GM12891 (cell line): ENCODE measurements around the gene GABBR2.

Source experiments
- PAX5 ChIP-seq: IDR thresholded peaks from 2 replicates; pipeline ENCODE4 v1.6.1; 2011; ENCODE audit warnings: low read length, moderate library complexity, mild to moderate bottlenecking; ENCODE audit not compliant: insufficient read depth, severe bottlenecking
- POLR2A ChIP-seq: IDR thresholded peaks from 2 replicates; pipeline ENCODE4 v1.6.1; 2011; ENCODE audit warnings: low read depth, low read length, control low read depth
- POLR2AphosphoS5 ChIP-seq: IDR thresholded peaks from 2 replicates; pipeline ENCODE4 v1.6.1; 2011; ENCODE audit warnings: low read depth, low read length, control low read depth
- TAF1 ChIP-seq: IDR thresholded peaks from 2 replicates; pipeline ENCODE4 v1.6.1; 2011; ENCODE audit warnings: low read depth, low read length, control low read depth

DNA sequence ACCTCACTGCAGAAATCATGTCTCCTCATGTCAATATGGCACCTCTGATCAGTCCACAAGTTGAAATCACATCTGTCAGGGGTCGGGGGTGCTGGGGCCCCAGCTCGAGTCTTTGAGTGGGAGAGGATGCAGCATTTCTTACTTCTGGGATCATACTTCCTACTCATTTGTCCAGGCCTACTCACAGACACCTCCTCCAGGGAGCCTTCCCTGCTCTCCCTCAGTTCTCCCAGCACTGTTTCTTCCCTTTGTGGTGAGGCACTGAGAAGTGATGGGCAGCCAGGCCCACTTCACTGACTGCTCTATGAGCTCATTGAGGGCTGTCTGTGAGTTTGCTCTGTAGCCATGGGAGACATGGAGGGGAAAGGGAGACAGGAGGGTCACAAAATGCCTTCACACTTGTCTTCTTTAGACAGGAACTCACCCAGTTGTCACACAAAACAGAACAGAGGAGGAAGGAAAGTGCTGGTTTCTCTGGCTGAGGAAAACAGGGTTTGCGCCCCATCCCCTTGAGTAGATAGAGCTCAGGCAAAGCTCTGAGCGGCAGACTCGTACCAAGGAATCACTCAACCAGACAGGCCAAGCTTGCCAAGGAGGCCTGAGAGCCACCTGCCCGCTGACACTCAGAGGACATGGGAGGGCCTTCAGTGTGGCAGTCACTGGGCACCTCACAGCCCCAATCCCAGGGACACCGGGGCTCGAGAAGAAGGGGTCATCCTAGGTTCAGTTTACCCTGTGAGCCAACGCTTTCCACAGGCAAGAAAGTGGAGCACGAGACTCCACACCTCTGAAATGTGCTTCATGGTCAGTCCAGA is 152.9 kb downstream of the GABBR2 start:
- TF ChIP-seq POLR2AphosphoS5 = no peak
- TF ChIP-seq TAF1 = no peak
- TF ChIP-seq POLR2A = no peak
- no peak for TF ChIP-seq PAX5
